Astrocyte (in vitro differentiated cells and primary cell): ENCODE measurements around the gene RASA1. TPM values are rescaled to one million over a fixed set of nuclear protein-coding genes. Genes with fewer than 3 reads are reported as not detected.
A peak's percentile ranks its signal among the peaks of the same experiment; 100 is the strongest.

Experiments
- DNase-seq: peaks from one replicate; pipeline ENCODE4 v3.0.0-alpha.2; 2010; ENCODE audit warnings: low read depth
- FAIRE-seq: peaks from 2 replicates; lab custom pipeline; 2011; peaks lifted over from hg19 to GRCh38; lab: Jason Lieb, UNC
- H2AFZ ChIP-seq: 2 replicates; pipeline ENCODE4 v1.6.0; 2012; ENCODE audit warnings: low read depth, low read length, inconsistent platforms
- H3K27ac ChIP-seq: 2 replicates; pipeline ENCODE4 v1.5.1; 2011; ENCODE audit warnings: low read depth, low read length, inconsistent platforms
- H3K27me3 ChIP-seq: 2 replicates; pipeline ENCODE4 v1.6.0; 2011; ENCODE audit warnings: low read length, inconsistent platforms; ENCODE audit not compliant: insufficient read depth
- H3K36me3 ChIP-seq: 2 replicates; pipeline ENCODE4 v1.5.1; 2011; ENCODE audit warnings: low read length, inconsistent platforms; ENCODE audit not compliant: insufficient read depth
- H3K4me1 ChIP-seq: 2 replicates; pipeline ENCODE4 v1.5.1; 2011; ENCODE audit warnings: low read length, inconsistent platforms; ENCODE audit not compliant: insufficient read depth
- H3K4me2 ChIP-seq: 2 replicates; pipeline ENCODE4 v1.6.0; 2012; ENCODE audit warnings: low read length, inconsistent platforms
- H3K4me3 ChIP-seq: 2 replicates; pipeline ENCODE4 v1.5.1; 2011; ENCODE audit warnings: low read depth, mild to moderate bottlenecking, low read length, inconsistent platforms; ENCODE audit not compliant: insufficient read depth
- H3K79me2 ChIP-seq: 2 replicates; pipeline ENCODE4 v1.6.0; 2012; ENCODE audit warnings: mild to moderate bottlenecking, low read length, inconsistent platforms; ENCODE audit not compliant: insufficient read depth
- H3K9ac ChIP-seq: 2 replicates; pipeline ENCODE4 v1.6.0; 2012; ENCODE audit warnings: mild to moderate bottlenecking, low read length, inconsistent platforms
- H3K9me3 ChIP-seq: 2 replicates; pipeline ENCODE4 v1.5.1; 2012; ENCODE audit warnings: low read depth, mild to moderate bottlenecking, low read length, inconsistent platforms; ENCODE audit not compliant: insufficient read depth
- H4K20me1 ChIP-seq: 2 replicates; pipeline ENCODE4 v1.6.0; 2012; ENCODE audit warnings: low read length, inconsistent platforms; ENCODE audit not compliant: insufficient read depth
- H3K27ac Mint-ChIP-seq: one replicate; pipeline ENCODE4 v1.8.0; 2021; ENCODE audit warnings: mild to moderate bottlenecking, mixed read lengths; ENCODE audit not compliant: unreplicated experiment
- H3K27me3 Mint-ChIP-seq: one replicate; pipeline ENCODE4 v1.8.0; 2021; ENCODE audit warnings: low read depth, mixed read lengths; ENCODE audit not compliant: unreplicated experiment
- H3K36me3 Mint-ChIP-seq: one replicate; pipeline ENCODE4 v1.8.0; 2021; ENCODE audit warnings: low read depth, mixed read lengths; ENCODE audit not compliant: unreplicated experiment
- H3K4me1 Mint-ChIP-seq: one replicate; pipeline ENCODE4 v1.8.0; 2021; ENCODE audit warnings: low read depth, mixed read lengths; ENCODE audit not compliant: unreplicated experiment
- H3K4me3 Mint-ChIP-seq: one replicate; pipeline ENCODE4 v1.8.0; 2021; ENCODE audit warnings: mild to moderate bottlenecking, moderate library complexity, mixed read lengths; ENCODE audit not compliant: unreplicated experiment
- H3K9me3 Mint-ChIP-seq: one replicate; pipeline ENCODE4 v1.8.0; 2021; ENCODE audit warnings: mild to moderate bottlenecking, mixed read lengths; ENCODE audit not compliant: unreplicated experiment
- CTCF ChIP-seq: IDR thresholded peaks from 2 replicates; pipeline ENCODE4 v1.5.1; 2011; ENCODE audit warnings: low read depth, mild to moderate bottlenecking, inconsistent platforms, low read length, moderate library complexity; ENCODE audit not compliant: insufficient read depth
- EZH2 ChIP-seq: IDR thresholded peaks from 2 replicates; pipeline ENCODE4 v1.6.1; 2012; ENCODE audit warnings: mild to moderate bottlenecking, low read length, inconsistent platforms; ENCODE audit not compliant: insufficient read depth
- total RNA-seq: library from RNA; stranded (reverse); gene quantifications from 2 replicates; pipeline ENCODE4 v1.2.1, GENCODE V29; 2021

Gene RASA1
- total RNA-seq, 1 donor from 2014 or later, result 62.8 TPM

GRCh38 chr5:87347841-87348240 is 80.2 kb downstream of the RASA1 start:
- no peak for FAIRE-seq
- no peak overlapping the region for H3K9ac ChIP-seq
- no peaks in the 10 kb centered on the region for H3K4me1 Mint-ChIP-seq

GRCh38 chr5:87354496-87354895 is 86.8 kb downstream of the RASA1 start:
- TF ChIP-seq EZH2 (no peak), CTCF (no peak)
- no peaks in the 10 kb centered on the region for H4K20me1 ChIP-seq
- Mint-ChIP-seq H3K9me3 (no peaks in the 10 kb centered on the region), H3K36me3 (peaks cover 22% of the 10 kb centered on the region), H3K27ac (no peak overlapping the region), H3K4me1 (peaks cover 3% of the 10 kb centered on the region), H3K27me3 (no peaks in the 10 kb centered on the region), H3K4me3 (no peak overlapping the region)
- no peaks in the 10 kb centered on the region for H3K4me1 ChIP-seq
- H2AFZ ChIP-seq, result no peak overlapping the region
- peaks cover 5% of the 10 kb centered on the region for H3K79me2 ChIP-seq
- H3K27ac ChIP-seq, result no peak overlapping the region
- H3K9me3 ChIP-seq, result no peaks in the 10 kb centered on the region
- H3K27me3 ChIP-seq, result no peaks in the 10 kb centered on the region
- H3K9ac ChIP-seq, result no peak overlapping the region
- peaks cover 35% of the 10 kb centered on the region for H3K36me3 ChIP-seq
- no peak overlapping the region for H3K4me3 ChIP-seq
- DNase-seq, result no peak
- no peak for FAIRE-seq
- H3K4me2 ChIP-seq, result no peak overlapping the region

More at GRCh38 chr5:87347841-87348240, 80.2 kb downstream of the RASA1 start:
- no peaks in the 10 kb centered on the region for H3K27me3 Mint-ChIP-seq
- Histone ChIP-seq H3K36me3 (peaks cover 23% of the 10 kb centered on the region), H3K4me1 (no peaks in the 10 kb centered on the region), H3K9me3 (no peaks in the 10 kb centered on the region), H3K79me2 (peaks cover 4% of the 10 kb centered on the region), H3K4me3 (no peak overlapping the region), H4K20me1 (no peaks in the 10 kb centered on the region), H2AFZ (no peak overlapping the region), H3K27me3 (no peaks in the 10 kb centered on the region), H3K4me2 (no peak overlapping the region), H3K27ac (no peak overlapping the region)
- no peak overlapping the region for H3K27ac Mint-ChIP-seq
- H3K9me3 Mint-ChIP-seq, result peaks cover 4% of the 10 kb centered on the region
- peaks cover 17% of the 10 kb centered on the region for H3K36me3 Mint-ChIP-seq
- peak; percentile 24 for DNase-seq
- TF ChIP-seq CTCF, result no peak
- TF ChIP-seq EZH2, result no peak
- H3K4me3 Mint-ChIP-seq, result no peak overlapping the region

GRCh38 chr5:87359106-87359505 is 91.4 kb downstream of the RASA1 start:
- Mint-ChIP-seq H3K4me3 (no peak overlapping the region), H3K36me3 (peaks cover 27% of the 10 kb centered on the region), H3K4me1 (peaks cover 7% of the 10 kb centered on the region), H3K27ac (no peak overlapping the region), H3K27me3 (no peaks in the 10 kb centered on the region), H3K9me3 (no peaks in the 10 kb centered on the region)
- Histone ChIP-seq H3K9ac (no peak overlapping the region), H3K79me2 (peaks cover 5% of the 10 kb centered on the region), H3K4me2 (no peak overlapping the region), H3K9me3 (no peaks in the 10 kb centered on the region), H3K4me1 (no peaks in the 10 kb centered on the region), H3K36me3 (peaks cover 26% of the 10 kb centered on the region), H3K27me3 (no peaks in the 10 kb centered on the region), H4K20me1 (no peaks in the 10 kb centered on the region), H3K4me3 (no peak overlapping the region), H2AFZ (no peak overlapping the region), H3K27ac (no peak overlapping the region)
- TF ChIP-seq CTCF, result no peak
- no peak for TF ChIP-seq EZH2
- FAIRE-seq (no peak), DNase-seq (no peak)
